SK-N-SH (cell line): ENCODE measurements around the gene ASTN2.

ENCODE experiments used
- JUND ChIP-seq: IDR thresholded peaks from 2 replicates; pipeline ENCODE4 v1.4.0; 2012
- MXI1 ChIP-seq: IDR thresholded peaks from 2 replicates; pipeline ENCODE4 v1.6.1; 2012; ENCODE audit warnings: mild to moderate bottlenecking, low read depth, low read length, improper control_type of control experiment

GRCh38 chr9:116596646-116597045 lies 818.2 kb downstream of the ASTN2 start:
- TF ChIP-seq MXI1, result no peak
- TF ChIP-seq JUND, result no peak
